ENCODE results near the gene AKR1C3.
"Not testable (repeated sequence)": the region's sequence is repeated elsewhere in the genome, so short reads cannot be mapped to it uniquely, and the experiment has no call there.

AKR1C3 gene

DNA sequence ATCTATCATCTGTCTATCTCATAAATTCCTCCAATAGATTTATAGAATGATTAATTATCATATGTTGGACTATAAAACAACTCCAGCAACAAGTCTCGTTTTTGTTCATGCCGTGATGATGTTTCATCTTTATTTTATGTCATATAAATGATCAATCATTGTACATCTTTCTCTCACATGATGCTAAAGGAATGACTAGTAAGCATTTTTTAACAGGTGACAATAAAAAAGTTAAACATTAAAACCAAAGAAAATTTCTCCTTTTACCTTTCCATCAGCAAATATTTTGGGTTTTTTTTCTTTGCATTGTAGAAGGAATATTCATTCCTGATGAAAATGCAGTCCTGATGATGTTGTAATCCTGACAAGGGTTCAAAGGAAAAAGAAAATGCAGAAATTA lies 41.4 kb downstream of the AKR1C3 start:
- Histone ChIP-seq H3K27me3 (ENCODE audit: insufficient read depth, low read length, poor library complexity) (no peaks in the 10 kb centered on the region), H3K27ac (ENCODE audit: low read depth, low read length) (no peak overlapping the region), H3K79me1 (ENCODE audit: low read length) (no peaks in the 10 kb centered on the region), H4K5ac (ENCODE audit: low read length) (no peak overlapping the region), H3K4me1 (ENCODE audit: control insufficient read depth, low read depth, low read length) (no peaks in the 10 kb centered on the region), H3K56ac (ENCODE audit: low read length) (no peak overlapping the region), H3K9ac (ENCODE audit: low read length) (no peak overlapping the region), H2AK5ac (ENCODE audit: low read length) (no peak overlapping the region), H3K79me2 (ENCODE audit: control insufficient read depth, insufficient read depth, low read length) (no peaks in the 10 kb centered on the region), H3K4ac (ENCODE audit: low read depth, low read length) (no peak overlapping the region), H3K4me3 (ENCODE audit: low read length) (no peak overlapping the region), H4K8ac (ENCODE audit: low read depth, low read length) (no peak overlapping the region), H3K18ac (ENCODE audit: low read length) (no peak overlapping the region), H2BK15ac (replicated peaks; ENCODE audit: low read depth) (no peak overlapping the region), H3K36me3 (ENCODE audit: control insufficient read depth, insufficient read depth, low read length) (no peaks in the 10 kb centered on the region), H2BK5ac (ENCODE audit: low read length) (no peak overlapping the region), H2BK120ac (ENCODE audit: low read depth, low read length) (no peak overlapping the region), H3K4me2 (ENCODE audit: low read length) (no peak overlapping the region), H3K23ac (ENCODE audit: low read length) (no peak overlapping the region)
- no peak for DNase-seq
- WGBS (ENCODE audit: extremely low coverage, insufficient coverage, low lambda C conversion rate) = no CpG with 5 or more reads among the region's 2 CpGs

DNA sequence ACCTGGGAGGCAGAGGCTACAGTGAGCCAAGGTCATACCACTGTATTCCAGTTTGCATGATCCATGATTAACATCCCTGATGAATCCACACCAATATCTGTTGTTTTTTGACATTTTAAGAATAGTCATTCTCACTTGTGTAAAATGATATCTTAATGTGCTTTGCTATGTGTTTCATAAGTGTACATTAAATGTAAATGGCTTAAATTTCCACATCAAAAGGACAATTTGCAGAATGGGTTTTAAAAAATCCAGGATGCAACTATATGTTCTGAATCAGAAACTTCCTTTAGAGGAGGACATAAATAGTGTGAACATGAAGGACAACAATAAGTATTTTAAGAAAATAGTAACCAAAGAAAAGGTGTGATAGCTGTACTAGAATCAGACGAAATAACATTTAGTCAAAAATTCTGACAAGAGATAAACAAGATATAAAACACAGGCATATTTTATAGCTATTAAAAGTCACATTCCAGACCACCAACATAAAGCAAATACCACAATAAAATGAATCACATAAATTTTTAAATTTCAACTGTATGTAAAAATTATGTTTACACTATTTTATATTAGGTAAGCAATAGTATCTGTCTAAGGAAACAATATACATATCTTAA lies 42.4 kb downstream of the AKR1C3 start:
- Histone ChIP-seq H3K4me2 (ENCODE audit: low read length) (no peak overlapping the region), H3K18ac (ENCODE audit: low read length) (no peak overlapping the region), H3K4ac (ENCODE audit: low read depth, low read length) (no peak overlapping the region), H3K56ac (ENCODE audit: low read length) (no peak overlapping the region), H3K4me3 (ENCODE audit: low read length) (no peak overlapping the region), H3K23ac (ENCODE audit: low read length) (no peak overlapping the region), H3K36me3 (ENCODE audit: control insufficient read depth, insufficient read depth, low read length) (no peaks in the 10 kb centered on the region), H4K5ac (ENCODE audit: low read length) (no peak overlapping the region), H2AK5ac (ENCODE audit: low read length) (no peak overlapping the region), H2BK5ac (ENCODE audit: low read length) (no peak overlapping the region), H3K9ac (ENCODE audit: low read length) (no peak overlapping the region), H3K27me3 (ENCODE audit: insufficient read depth, low read length, poor library complexity) (no peaks in the 10 kb centered on the region), H3K4me1 (ENCODE audit: control insufficient read depth, low read depth, low read length) (no peaks in the 10 kb centered on the region), H2BK120ac (ENCODE audit: low read depth, low read length) (no peak overlapping the region), H3K79me2 (ENCODE audit: control insufficient read depth, insufficient read depth, low read length) (no peaks in the 10 kb centered on the region), H4K8ac (ENCODE audit: low read depth, low read length) (no peak overlapping the region), H2BK15ac (replicated peaks; ENCODE audit: low read depth) (no peak overlapping the region), H3K79me1 (ENCODE audit: low read length) (no peaks in the 10 kb centered on the region), H3K27ac (ENCODE audit: low read depth, low read length) (no peak overlapping the region)
- DNase-seq = no peak
- no CpG with 5 or more reads among the region's 1 CpG for WGBS (ENCODE audit: extremely low coverage, insufficient coverage, low lambda C conversion rate)

DNA sequence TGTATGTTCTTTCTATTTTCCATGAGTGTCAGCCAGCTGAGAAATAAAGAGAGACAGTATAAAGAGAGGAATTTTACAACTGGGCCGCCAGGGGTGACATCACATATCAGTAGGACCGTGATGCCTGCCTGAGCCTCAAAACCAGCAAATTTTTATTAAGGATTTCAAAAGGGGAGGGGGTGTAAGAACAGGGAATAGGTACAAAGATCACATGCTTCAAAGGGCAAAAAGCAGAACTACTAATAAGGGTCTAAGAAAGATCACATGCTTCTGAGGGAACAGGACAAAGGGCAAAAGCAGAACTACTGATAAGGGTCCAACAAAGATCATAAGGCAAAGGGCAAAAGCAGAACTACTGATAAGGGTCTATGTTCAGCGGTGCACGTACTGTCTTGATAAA lies 43.5 kb downstream of the AKR1C3 start:
- not testable (repeated sequence) for H2BK120ac ChIP-seq (ENCODE audit: low read depth, low read length); DNase-seq; H3K4ac ChIP-seq (ENCODE audit: low read depth, low read length); H3K4me1 ChIP-seq (ENCODE audit: control insufficient read depth, low read depth, low read length); H3K4me3 ChIP-seq (ENCODE audit: low read length); H4K5ac ChIP-seq (ENCODE audit: low read length); H3K23ac ChIP-seq (ENCODE audit: low read length); H2BK5ac ChIP-seq (ENCODE audit: low read length); H3K56ac ChIP-seq (ENCODE audit: low read length); H3K79me2 ChIP-seq (ENCODE audit: control insufficient read depth, insufficient read depth, low read length); H3K18ac ChIP-seq (ENCODE audit: low read length); H3K9ac ChIP-seq (ENCODE audit: low read length); H3K27me3 ChIP-seq (ENCODE audit: insufficient read depth, low read length, poor library complexity); H3K4me2 ChIP-seq (ENCODE audit: low read length); H3K36me3 ChIP-seq (ENCODE audit: control insufficient read depth, insufficient read depth, low read length); H3K27ac ChIP-seq (ENCODE audit: low read depth, low read length); H3K79me1 ChIP-seq (ENCODE audit: low read length); H2AK5ac ChIP-seq (ENCODE audit: low read length); H2BK15ac ChIP-seq (replicated peaks; ENCODE audit: low read depth); H4K8ac ChIP-seq (ENCODE audit: low read depth, low read length)
- no CpG with 5 or more reads among the region's 4 CpGs for WGBS (ENCODE audit: extremely low coverage, insufficient coverage, low lambda C conversion rate)

DNA sequence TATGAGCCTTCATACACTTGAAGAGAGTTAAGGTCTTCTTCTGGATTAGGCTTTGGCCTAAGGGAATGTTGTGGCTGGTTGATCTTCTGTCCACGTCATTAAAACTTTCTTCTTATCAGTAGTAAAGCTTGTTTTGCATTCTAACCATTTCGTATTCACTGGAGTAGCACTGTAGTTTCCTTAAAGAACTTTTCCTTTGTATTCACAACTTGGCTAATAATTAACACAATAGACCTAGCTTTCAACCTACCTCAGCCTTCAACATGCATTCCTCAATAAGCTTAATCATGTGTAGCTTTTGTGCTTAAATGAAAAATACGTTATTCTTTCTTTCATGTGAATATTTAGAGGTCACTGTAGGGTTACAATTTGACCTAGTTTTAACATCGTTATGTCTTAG lies 48.0 kb downstream of the AKR1C3 start:
- H3K79me1 ChIP-seq (ENCODE audit: low read length) = no peaks in the 10 kb centered on the region
- no peak overlapping the region for H3K9ac ChIP-seq (ENCODE audit: low read length)
- H3K18ac ChIP-seq (ENCODE audit: low read length) = no peak overlapping the region
- H3K27ac ChIP-seq (ENCODE audit: low read depth, low read length) = no peak overlapping the region
- no peak overlapping the region for H4K5ac ChIP-seq (ENCODE audit: low read length)
- WGBS (ENCODE audit: extremely low coverage, insufficient coverage, low lambda C conversion rate) = no CpG with 5 or more reads among the region's 4 CpGs
- no peak overlapping the region for H3K4me3 ChIP-seq (ENCODE audit: low read length)
- no peak overlapping the region for H2BK15ac ChIP-seq (replicated peaks; ENCODE audit: low read depth)
- H3K36me3 ChIP-seq (ENCODE audit: control insufficient read depth, insufficient read depth, low read length) = no peaks in the 10 kb centered on the region
- H2AK5ac ChIP-seq (ENCODE audit: low read length) = no peak overlapping the region
- H3K79me2 ChIP-seq (ENCODE audit: control insufficient read depth, insufficient read depth, low read length) = no peaks in the 10 kb centered on the region
- no peak overlapping the region for H3K56ac ChIP-seq (ENCODE audit: low read length)
- H2BK120ac ChIP-seq (ENCODE audit: low read depth, low read length) = no peak overlapping the region
- no peak overlapping the region for H3K4me2 ChIP-seq (ENCODE audit: low read length)
- no peak for DNase-seq
- H4K8ac ChIP-seq (ENCODE audit: low read depth, low read length) = no peak overlapping the region
- H2BK5ac ChIP-seq (ENCODE audit: low read length) = no peak overlapping the region
- no peaks in the 10 kb centered on the region for H3K4me1 ChIP-seq (ENCODE audit: control insufficient read depth, low read depth, low read length)
- H3K4ac ChIP-seq (ENCODE audit: low read depth, low read length) = no peak overlapping the region
- no peak overlapping the region for H3K23ac ChIP-seq (ENCODE audit: low read length)
- H3K27me3 ChIP-seq (ENCODE audit: insufficient read depth, low read length, poor library complexity) = no peaks in the 10 kb centered on the region

DNA sequence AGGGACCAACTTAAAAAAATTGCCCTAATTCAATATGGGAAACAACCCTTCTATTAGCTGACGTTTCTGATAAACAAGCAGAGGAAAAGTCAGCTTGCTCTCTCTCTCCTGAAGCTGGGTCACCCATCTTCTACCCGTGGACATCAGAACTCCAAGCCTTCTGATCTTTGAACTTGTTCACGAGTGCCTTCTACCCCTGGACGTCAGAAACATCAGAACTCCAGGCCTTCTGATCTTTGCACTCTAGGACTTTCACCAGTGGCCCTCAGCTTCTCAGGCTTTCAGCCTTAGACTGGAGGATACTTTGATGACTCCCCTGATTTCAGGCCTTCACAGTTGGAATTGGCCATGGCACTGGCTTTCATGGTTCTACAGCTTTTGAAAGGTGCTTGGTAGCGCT lies 48.9 kb downstream of the AKR1C3 start:
- H2AK5ac ChIP-seq (ENCODE audit: low read length) = no peak overlapping the region
- no CpG with 5 or more reads among the region's 5 CpGs for WGBS (ENCODE audit: extremely low coverage, insufficient coverage, low lambda C conversion rate)
- no peak overlapping the region for H3K4ac ChIP-seq (ENCODE audit: low read depth, low read length)
- no peaks in the 10 kb centered on the region for H3K27me3 ChIP-seq (ENCODE audit: insufficient read depth, low read length, poor library complexity)
- H3K4me2 ChIP-seq (ENCODE audit: low read length) = no peak overlapping the region
- no peak overlapping the region for H2BK15ac ChIP-seq (replicated peaks; ENCODE audit: low read depth)
- no peak overlapping the region for H3K18ac ChIP-seq (ENCODE audit: low read length)
- DNase-seq = no peak
- no peaks in the 10 kb centered on the region for H3K79me2 ChIP-seq (ENCODE audit: control insufficient read depth, insufficient read depth, low read length)
- H3K4me1 ChIP-seq (ENCODE audit: control insufficient read depth, low read depth, low read length) = no peaks in the 10 kb centered on the region
- H3K23ac ChIP-seq (ENCODE audit: low read length) = no peak overlapping the region
- H3K4me3 ChIP-seq (ENCODE audit: low read length) = no peak overlapping the region
- H3K9ac ChIP-seq (ENCODE audit: low read length) = no peak overlapping the region
- H4K8ac ChIP-seq (ENCODE audit: low read depth, low read length) = no peak overlapping the region
- H3K56ac ChIP-seq (ENCODE audit: low read length) = no peak overlapping the region
- H2BK5ac ChIP-seq (ENCODE audit: low read length) = no peak overlapping the region
- H2BK120ac ChIP-seq (ENCODE audit: low read depth, low read length) = no peak overlapping the region
- no peaks in the 10 kb centered on the region for H3K36me3 ChIP-seq (ENCODE audit: control insufficient read depth, insufficient read depth, low read length)
- H3K27ac ChIP-seq (ENCODE audit: low read depth, low read length) = no peak overlapping the region
- H4K5ac ChIP-seq (ENCODE audit: low read length) = no peak overlapping the region
- no peaks in the 10 kb centered on the region for H3K79me1 ChIP-seq (ENCODE audit: low read length)

DNA sequence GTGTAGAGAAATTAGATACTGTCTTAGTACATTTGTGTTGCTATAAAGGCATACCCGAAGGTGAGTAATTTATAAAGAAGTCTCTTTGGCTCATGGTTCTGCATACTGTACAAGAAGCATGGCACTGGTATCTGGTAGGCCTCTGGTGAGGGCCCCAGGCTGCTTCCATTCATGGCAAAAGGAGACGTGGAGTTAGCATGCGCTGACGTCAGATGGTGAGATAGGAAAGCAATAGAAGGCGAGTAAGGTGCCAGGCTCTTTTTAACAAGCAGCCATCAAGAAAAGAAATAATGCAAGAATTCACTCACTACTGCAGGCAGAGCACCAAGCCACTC lies 52.7 kb downstream of the AKR1C3 start:
- H3K18ac ChIP-seq (ENCODE audit: low read length) = no peak overlapping the region
- no peak overlapping the region for H3K9ac ChIP-seq (ENCODE audit: low read length)
- no peak overlapping the region for H2BK5ac ChIP-seq (ENCODE audit: low read length)
- H4K8ac ChIP-seq (ENCODE audit: low read depth, low read length) = no peak overlapping the region
- H3K4me3 ChIP-seq (ENCODE audit: low read length) = no peak overlapping the region
- no peaks in the 10 kb centered on the region for H3K4me1 ChIP-seq (ENCODE audit: control insufficient read depth, low read depth, low read length)
- no peak overlapping the region for H2AK5ac ChIP-seq (ENCODE audit: low read length)
- H3K36me3 ChIP-seq (ENCODE audit: control insufficient read depth, insufficient read depth, low read length) = no peaks in the 10 kb centered on the region
- H2BK120ac ChIP-seq (ENCODE audit: low read depth, low read length) = no peak overlapping the region
- no peak overlapping the region for H3K4me2 ChIP-seq (ENCODE audit: low read length)
- H4K5ac ChIP-seq (ENCODE audit: low read length) = no peak overlapping the region
- no peak overlapping the region for H3K23ac ChIP-seq (ENCODE audit: low read length)
- DNase-seq = no peak
- no peak overlapping the region for H2BK15ac ChIP-seq (replicated peaks; ENCODE audit: low read depth)
- no CpG with 5 or more reads among the region's 5 CpGs for WGBS (ENCODE audit: extremely low coverage, insufficient coverage, low lambda C conversion rate)
- no peak overlapping the region for H3K27ac ChIP-seq (ENCODE audit: low read depth, low read length)
- H3K79me2 ChIP-seq (ENCODE audit: control insufficient read depth, insufficient read depth, low read length) = no peaks in the 10 kb centered on the region
- H3K27me3 ChIP-seq (ENCODE audit: insufficient read depth, low read length, poor library complexity) = no peaks in the 10 kb centered on the region
- H3K4ac ChIP-seq (ENCODE audit: low read depth, low read length) = no peak overlapping the region
- H3K56ac ChIP-seq (ENCODE audit: low read length) = no peak overlapping the region
- no peaks in the 10 kb centered on the region for H3K79me1 ChIP-seq (ENCODE audit: low read length)

All from mesendoderm (in vitro differentiated cells).